Naive B cell (primary cell): ENCODE measurements around the gene NUP88. TPM values are rescaled to one million over a fixed set of nuclear protein-coding genes. Genes with fewer than 3 reads are reported as not detected.

Experiments
- ATAC-seq, 2 donors: fragments of 150-1000 bp; cut with Tn5 transposase; 2 replicates each; pipeline ENCODE4 v1.10.0; 2021; ENCODE audit warnings: low read depth in 2 of 2, mild to moderate bottlenecking in 2 of 2, moderate library complexity in 2 of 2
- DNase-seq: peaks from one replicate; pipeline ENCODE4 v3.0.0; 2022
- H3K27ac Mint-ChIP-seq, 6 donors: one replicate each; pipeline ENCODE4 v1.8.0; 2020 to 2022; ENCODE audit warnings: mild to moderate bottlenecking in 6 of 6, mixed read lengths in 6 of 6, moderate library complexity in 5 of 6, inconsistent platforms in 2 of 6
- H3K27me3 Mint-ChIP-seq, 3 donors: one replicate each; pipeline ENCODE4 v1.8.0; 2021 to 2022; ENCODE audit warnings: mixed read lengths in 3 of 3, mild to moderate bottlenecking in 1 of 3
- H3K36me3 Mint-ChIP-seq, 2 donors: one replicate each; pipeline ENCODE4 v1.8.0; 2020 to 2022; ENCODE audit warnings: mixed read lengths in 2 of 2, inconsistent platforms in 1 of 2, mild to moderate bottlenecking in 1 of 2
- H3K4me1 Mint-ChIP-seq, 3 donors: one replicate each; pipeline ENCODE4 v1.8.0; 2020 to 2022; ENCODE audit warnings: mixed read lengths in 3 of 3, inconsistent platforms in 1 of 3, mild to moderate bottlenecking in 1 of 3, moderate library complexity in 1 of 3
- H3K4me3 Mint-ChIP-seq, 8 donors: one replicate each; pipeline ENCODE4 v1.8.0; 2020 to 2022; ENCODE audit warnings: mild to moderate bottlenecking in 8 of 8, mixed read lengths in 8 of 8, moderate library complexity in 8 of 8, inconsistent platforms in 2 of 8
- H3K9me3 Mint-ChIP-seq, 7 donors: one replicate each; pipeline ENCODE4 v1.8.0; 2020 to 2022; ENCODE audit warnings: mixed read lengths in 7 of 7, mild to moderate bottlenecking in 5 of 7, inconsistent platforms in 2 of 7, moderate library complexity in 1 of 7
- polyA plus RNA-seq, 6 donors: library from polyadenylated mRNA; unstranded; fragments of 300-500 nt; fragmentation: Illumina TruSeq; gene quantifications; one replicate each; pipeline ENCODE4 v1.2.3, GENCODE V29; 2021; ENCODE audit warnings: low read depth in 6 of 6

The NUP88 gene
- polyA plus RNA-seq, 6 donors from 2014 or later: 261 to 392 (median 297) TPM

- DNase-seq (no peak), ATAC-seq (no peak)
- peak overlapping the region in 3 of 6 donors; percentile 25 to 88 (median 72) for H3K27ac Mint-ChIP-seq
- H3K36me3 Mint-ChIP-seq: peaks cover 34 to 40% of the 10 kb centered on the region in 2 donors
- peaks cover 0 to 8% (median 3%) of the 10 kb centered on the region in 3 donors for H3K4me1 Mint-ChIP-seq
- H3K9me3 Mint-ChIP-seq: no peaks in the 10 kb centered on the region
- H3K4me3 Mint-ChIP-seq: no peak overlapping the region
- no peaks in the 10 kb centered on the region for H3K27me3 Mint-ChIP-seq
Measured at GRCh38 chr17:5365831-5366230, 53.6 kb downstream of the NUP88 start.

- Mint-ChIP-seq H3K27me3 (no peaks in the 10 kb centered on the region), H3K9me3 (no peaks in the 10 kb centered on the region), H3K4me3 (no peak overlapping the region), H3K36me3 (peaks cover 35 to 39% of the 10 kb centered on the region in 2 donors), H3K27ac (peak overlapping the region in 4 of 6 donors; percentile 48 to 85 (median 76)), H3K4me1 (peaks cover 0 to 11% (median 3%) of the 10 kb centered on the region in 3 donors)
- no peak for DNase-seq
- no peak for ATAC-seq
Measured at GRCh38 chr17:5364696-5365095, 54.8 kb downstream of the NUP88 start.

- ATAC-seq: no peak
- DNase-seq: no peak
- Mint-ChIP-seq H3K27me3 (no peaks in the 10 kb centered on the region), H3K4me3 (peak overlapping the region in 1 of 8 donors; percentile 39), H3K27ac (peak overlapping the region in 5 of 6 donors; percentile 58 to 87 (median 78)), H3K36me3 (peaks cover 35 to 39% of the 10 kb centered on the region in 2 donors), H3K9me3 (no peaks in the 10 kb centered on the region), H3K4me1 (peaks cover 0 to 11% (median 3%) of the 10 kb centered on the region in 3 donors)
Measured at GRCh38 chr17:5364156-5364555, 55.3 kb downstream of the NUP88 start.

GRCh38 chr17:5362162-5362811 is 57.2 kb downstream of the NUP88 start:
- H3K27me3 Mint-ChIP-seq: no peaks in the 10 kb centered on the region
- ATAC-seq: no peak
- no peak overlapping the region for H3K4me3 Mint-ChIP-seq
- H3K4me1 Mint-ChIP-seq: peaks cover 0 to 11% (median 3%) of the 10 kb centered on the region in 3 donors
- no peak overlapping the region for H3K27ac Mint-ChIP-seq
- H3K36me3 Mint-ChIP-seq: peaks cover 33 to 35% of the 10 kb centered on the region in 2 donors
- no peaks in the 10 kb centered on the region for H3K9me3 Mint-ChIP-seq
- DNase-seq: no peak

GRCh38 chr17:5361426-5361825 is 58.0 kb downstream of the NUP88 start:
- ATAC-seq: no peak

GRCh38 chr17:5355421-5356129 is 63.9 kb downstream of the NUP88 start:
- Mint-ChIP-seq H3K36me3 (peaks cover 15 to 25% of the 10 kb centered on the region in 2 donors), H3K27ac (peak overlapping the region in 4 of 6 donors; percentile 4 to 82 (median 39)), H3K9me3 (no peaks in the 10 kb centered on the region), H3K4me3 (no peak overlapping the region), H3K4me1 (peaks cover 0 to 2% (median 0%) of the 10 kb centered on the region in 3 donors), H3K27me3 (no peaks in the 10 kb centered on the region)
- DNase-seq: no peak
- ATAC-seq: no peak

More at GRCh38 chr17:5361426-5361825, 58.0 kb downstream of the NUP88 start:
- Mint-ChIP-seq H3K9me3 (no peaks in the 10 kb centered on the region), H3K4me1 (peaks cover 0 to 11% (median 3%) of the 10 kb centered on the region in 3 donors), H3K4me3 (no peak overlapping the region), H3K36me3 (peaks cover 33 to 35% of the 10 kb centered on the region in 2 donors), H3K27me3 (no peaks in the 10 kb centered on the region), H3K27ac (peak overlapping the region in 1 of 6 donors; percentile 41)
- DNase-seq: no peak

GRCh38 chr17:5354886-5355415 is 64.5 kb downstream of the NUP88 start:
- DNase-seq (no peak), ATAC-seq (no peak)
- Mint-ChIP-seq H3K4me3 (no peak overlapping the region), H3K27ac (peak overlapping the region in 3 of 6 donors; percentile 3 to 69 (median 23)), H3K9me3 (no peaks in the 10 kb centered on the region), H3K27me3 (no peaks in the 10 kb centered on the region), H3K36me3 (peaks cover 9 to 23% of the 10 kb centered on the region in 2 donors), H3K4me1 (no peaks in the 10 kb centered on the region)

- H3K27ac Mint-ChIP-seq: no peak overlapping the region
- no peaks in the 10 kb centered on the region for H3K9me3 Mint-ChIP-seq
- no peak overlapping the region for H3K4me3 Mint-ChIP-seq
- ATAC-seq: no peak
- no peaks in the 10 kb centered on the region for H3K4me1 Mint-ChIP-seq
- H3K36me3 Mint-ChIP-seq: peaks cover 9 to 26% of the 10 kb centered on the region in 2 donors
- H3K27me3 Mint-ChIP-seq: no peaks in the 10 kb centered on the region
- DNase-seq: no peak
Measured at GRCh38 chr17:5354310-5354709, 65.2 kb downstream of the NUP88 start.

GRCh38 chr17:5352681-5353289 is 66.7 kb downstream of the NUP88 start:
- ATAC-seq (no peak), DNase-seq (no peak)
- H3K4me3 Mint-ChIP-seq: no peak overlapping the region
- H3K27me3 Mint-ChIP-seq: no peaks in the 10 kb centered on the region
- H3K9me3 Mint-ChIP-seq: no peaks in the 10 kb centered on the region
- no peaks in the 10 kb centered on the region for H3K4me1 Mint-ChIP-seq
- H3K27ac Mint-ChIP-seq: peak overlapping the region in 3 of 6 donors; percentile 12 to 46 (median 29)
- H3K36me3 Mint-ChIP-seq: peaks cover 9 to 30% of the 10 kb centered on the region in 2 donors

- peaks cover 7 to 18% of the 10 kb centered on the region in 2 donors for H3K36me3 Mint-ChIP-seq
- H3K4me1 Mint-ChIP-seq: peaks cover 0 to 12% (median 5%) of the 10 kb centered on the region in 3 donors
- H3K27me3 Mint-ChIP-seq: no peaks in the 10 kb centered on the region
- H3K27ac Mint-ChIP-seq: peak overlapping the region; percentile 1 to 91 (median 82)
- peak overlapping the region in 1 of 8 donors; percentile 32 for H3K4me3 Mint-ChIP-seq
- H3K9me3 Mint-ChIP-seq: no peaks in the 10 kb centered on the region
- ATAC-seq (peak; percentile 95 to 96), DNase-seq (peak; percentile 45)
Measured at GRCh38 chr17:5344914-5345313, 74.5 kb downstream of the NUP88 start.

Other genes starting within 250 kb of the NUP88 start
- 1 to 10 TPM in 5 of 6 donors, under 1 TPM in 1; 0.82 to 4.8 (median 4.0) TPM for gene ZNF594, start 227.8 kb downstream of the NUP88 start, polyA plus RNA-seq
- gene SCIMP, start 184.8 kb downstream of the NUP88 start, polyA plus RNA-seq: 100 to 1,000 TPM in 3 of 6 donors, 10 to 100 TPM in 3; 80.4 to 181 (median 103) TPM
- 10 to 100 TPM; 54.6 to 90.2 (median 71.8) TPM for gene RABEP1, start 137.4 kb downstream of the NUP88 start, polyA plus RNA-seq
- 10 to 100 TPM; 41.4 to 58.7 (median 50.5) TPM for gene RPAIN, start 520 bp upstream of the NUP88 start, polyA plus RNA-seq
- 100 to 1,000 TPM; 206 to 309 (median 274) TPM for gene C1QBP, start 19.5 kb upstream of the NUP88 start, polyA plus RNA-seq
- gene DHX33, start 49.3 kb upstream of the NUP88 start, polyA plus RNA-seq: 1 to 10 TPM in 3 of 6 donors, under 1 TPM in 3; 0.19 to 1.9 (median 1.1) TPM
- gene DERL2, start 66.5 kb upstream of the NUP88 start, polyA plus RNA-seq: 10 to 100 TPM; 59.7 to 96.5 (median 69.5) TPM
- gene MIS12, start 66.9 kb upstream of the NUP88 start, polyA plus RNA-seq: 10 to 100 TPM; 12.2 to 34.3 (median 26.8) TPM
- gene NLRP1, start 164.8 kb upstream of the NUP88 start, polyA plus RNA-seq: 10 to 100 TPM in 5 of 6 donors, 1 to 10 TPM in 1; 8.8 to 43.3 (median 18.2) TPM